B cell (primary cell): ENCODE data around the gene FMNL3. TPM values are rescaled to one million over a fixed set of nuclear protein-coding genes. Genes with fewer than 3 reads are reported as not detected.

Experiments used
- ATAC-seq: fragments of 200-7000 bp; cut with Tn5 transposase; one replicate; pipeline ENCODE4 v1.10.0; 2021; ENCODE audit warnings: low read depth, mild to moderate bottlenecking, moderate number of reproducible peaks, moderate library complexity
- CTCF ChIA-PET: fragments of 350-600 bp; sonication (Branson Sonifier 250); formaldehyde crosslinking; loops from one replicate; lab custom pipeline; 2021; ENCODE audit warnings: antibody characterized with exemption, inconsistent platforms; lab: Charles Lee
- POLR2A ChIA-PET: fragments of 350-600 bp; sonication (Branson Sonifier 250); formaldehyde crosslinking; loops from one replicate; lab custom pipeline; 2021; ENCODE audit warnings: antibody characterized with exemption; lab: Charles Lee
- DNase-seq: peaks from one replicate; pipeline ENCODE4 v3.0.0; 2013
- H2AFZ ChIP-seq: 2 replicates; pipeline ENCODE4 v1.6.1; 2012; ENCODE audit warnings: mild to moderate bottlenecking, low read depth, low read length; ENCODE audit not compliant: insufficient read depth, poor library complexity, severe bottlenecking
- H3K27ac ChIP-seq, 2 donors: 1 replicate in 1 of 2; 2 replicates in 1 of 2; pipeline ENCODE4 v1.5.1; 2012 to 2013; ENCODE audit warnings: low read length in 2 of 2, mild to moderate bottlenecking in 2 of 2, moderate library complexity in 1 of 2
- H3K27me3 ChIP-seq, 4 experiments: fragments of 200-600 bp in 1 of 4; sonication (generic) in 1 of 4; replicated peaks in 1 of 4; 1 replicate in 2 of 4; 2 replicates in 2 of 4; pipeline versions ENCODE4 v1.6.1 to v1.7.0; 2013 to 2016; ENCODE audit warnings: low read length in 3 of 4, mild to moderate bottlenecking in 2 of 4, mixed read lengths in 1 of 4, moderate library complexity in 1 of 4; ENCODE audit not compliant: insufficient read depth in 4 of 4, control insufficient read depth in 3 of 4; ENCODE audit errors: control extremely low read depth in 1 of 4
- H3K36me3 ChIP-seq, 2 experiments: replicated peaks in 1 of 2; 1 replicate in 1 of 2; 2 replicates in 1 of 2; pipeline versions ENCODE4 v1.6.1 to v1.7.1; 2013; ENCODE audit warnings: low read length in 1 of 2; ENCODE audit not compliant: insufficient read depth in 2 of 2, control insufficient read depth in 1 of 2; ENCODE audit errors: control extremely low read depth in 1 of 2, extremely low read depth in 1 of 2
- H3K4me1 ChIP-seq, 2 donors: fragments of 200-600 bp in 1 of 2; sonication (generic) in 1 of 2; 1 replicate in 1 of 2; 2 replicates in 1 of 2; pipeline versions ENCODE4 v1.5.1 to v1.6.1; 2013 to 2017; ENCODE audit warnings: low read length in 2 of 2; ENCODE audit not compliant: control insufficient read depth in 2 of 2, insufficient read depth in 2 of 2
- H3K4me2 ChIP-seq: replicated peaks from 2 replicates; pipeline ENCODE3; 2012; ENCODE audit warnings: mild to moderate bottlenecking, low read depth, low read length; ENCODE audit not compliant: poor library complexity, severe bottlenecking
- H3K4me3 ChIP-seq, 5 experiments: fragments of 200-600 bp in 1 of 5; sonication (generic) in 1 of 5; 1 replicate in 3 of 5; 2 replicates in 2 of 5; pipeline versions ENCODE4 v1.5.1 to v1.7.0; 2011 to 2016; ENCODE audit warnings: low read length in 4 of 5, mild to moderate bottlenecking in 4 of 5, low read depth in 2 of 5, control low read depth in 1 of 5, moderate library complexity in 1 of 5; ENCODE audit not compliant: insufficient read depth in 1 of 5; ENCODE audit errors: control extremely low read depth in 1 of 5, extremely low read depth in 1 of 5
- H3K79me2 ChIP-seq: fragments of 200-600 bp; sonication (generic); one replicate; pipeline ENCODE4 v1.6.0; 2016; ENCODE audit warnings: low read length; ENCODE audit not compliant: control insufficient read depth, insufficient read depth
- H3K9ac ChIP-seq: fragments of 200-600 bp; sonication (generic); 2 replicates; pipeline ENCODE4 v1.6.1; 2017; ENCODE audit warnings: mild to moderate bottlenecking, low read length, moderate library complexity
- H3K9me3 ChIP-seq, 3 donors: one replicate each; pipeline versions ENCODE4 v1.6.1 to v1.7.1; 2013; ENCODE audit warnings: low read length in 2 of 3; ENCODE audit not compliant: control insufficient read depth in 2 of 3, insufficient read depth in 1 of 3; ENCODE audit errors: control extremely low read depth in 1 of 3
- H4K20me1 ChIP-seq: 2 replicates; pipeline ENCODE4 v1.6.0; 2012; ENCODE audit warnings: mild to moderate bottlenecking, low read length; ENCODE audit not compliant: insufficient read depth, control insufficient read depth, poor library complexity, severe bottlenecking
- H3K27ac Mint-ChIP-seq: one replicate; pipeline ENCODE4 v1.8.0; 2021; ENCODE audit warnings: mixed read lengths
- H3K27me3 Mint-ChIP-seq: one replicate; pipeline ENCODE4 v1.8.0; 2021; ENCODE audit warnings: mixed read lengths
- H3K4me1 Mint-ChIP-seq: one replicate; pipeline ENCODE4 v1.8.0; 2021; ENCODE audit warnings: mixed read lengths
- H3K4me3 Mint-ChIP-seq: one replicate; pipeline ENCODE4 v1.8.0; 2021; ENCODE audit warnings: mixed read lengths
- H3K9me3 Mint-ChIP-seq: one replicate; pipeline ENCODE4 v1.8.0; 2022; ENCODE audit warnings: mixed read lengths; ENCODE audit not compliant: insufficient read depth
- EZH2 ChIP-seq: IDR thresholded peaks from 2 replicates; pipeline ENCODE4 v1.6.1; 2012; ENCODE audit warnings: borderline replicate concordance, low read depth, mild to moderate bottlenecking, moderate library complexity, low read length; ENCODE audit not compliant: insufficient read depth, poor library complexity, severe bottlenecking
- WGBS: methylation state at CpG from one replicate; pipeline ENCODE4 v1.1.5; 2013; ENCODE audit warnings: missing lambda C conversion rate; ENCODE audit not compliant: insufficient coverage; 5-methylcytosine and 5-hydroxymethylcytosine counted together
- intact Hi-C: fragments of 100-400 bp; cut with micrococcal nuclease; formaldehyde crosslinking; loops from one replicate; pipeline ENCODE4 v1.10.0; 2022
- polyA plus RNA-seq: library from polyadenylated mRNA; depleted of rRNA; stranded (reverse); fragments of >200 nt; gene quantifications from 2 replicates; pipeline ENCODE4 v1.2.3, GENCODE V29; 2012
- total RNA-seq, 2 donors: library from RNA; stranded (reverse); fragments of 120-200 nt in 1 of 2; gene quantifications; 1 replicate in 1 of 2; 2 replicates in 1 of 2; pipeline versions ENCODE4 v1.2.3 to v1.2.4, GENCODE V29; 2013 to 2022
- TF ChIP-seq, protein P1 (sequence below): fragments of 200-600 bp; IDR thresholded peaks from one replicate; pipeline ENCODE4 v1.8.0; 2022; ENCODE audit warnings: antibody characterized with exemption, mild to moderate bottlenecking

Gene FMNL3
- total and polyA plus RNA-seq, 2 donors (not counting 1 experiment from before 2014, with no cell fraction given) = 19.3 to 69.9 TPM

DNA sequence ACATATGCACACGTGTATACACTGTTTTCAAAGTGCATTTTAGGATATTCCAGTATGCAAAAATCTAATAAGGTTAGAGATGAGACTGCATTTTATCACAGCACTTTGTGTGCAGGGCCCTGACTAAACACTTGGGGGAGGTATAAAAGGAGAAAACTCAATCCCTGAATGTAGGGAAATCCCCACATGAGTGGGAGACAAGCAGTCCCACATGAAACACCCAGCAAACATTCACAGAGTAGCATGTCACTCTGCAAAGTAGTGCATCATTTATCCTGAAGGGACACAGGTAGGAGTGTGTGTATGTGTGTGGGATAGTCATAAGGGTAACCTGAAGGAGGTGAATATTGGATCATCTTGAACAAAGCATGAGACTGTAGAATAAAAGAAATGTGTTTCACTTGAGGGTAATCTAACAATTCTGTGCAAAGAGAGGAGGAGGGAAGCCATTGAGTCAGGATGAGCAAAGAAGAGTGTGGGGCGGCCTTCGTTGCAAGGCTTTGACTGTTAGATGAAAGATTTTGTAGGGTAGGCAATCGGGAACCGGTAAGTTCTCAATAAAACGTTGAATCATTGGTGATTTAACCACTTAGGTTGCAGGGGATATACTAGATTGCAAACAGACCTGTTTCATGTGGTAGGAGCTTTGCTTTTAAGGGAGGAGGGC lies 80.9 kb downstream of the FMNL3 start:
- WGBS = 96% methylated on average over 5 of the region's 6 CpGs
- intact Hi-C loops = no loop called here
- Histone ChIP-seq H3K79me2 (no peaks in the 10 kb centered on the region), H3K4me3 (no peak overlapping the region), H3K27ac (no peak overlapping the region), H3K4me1 (peaks cover 7 to 17% of the 10 kb centered on the region in 2 donors), H3K9ac (no peak overlapping the region), H3K27me3 (no peaks in the 10 kb centered on the region), H2AFZ (no peak overlapping the region), H3K9me3 (no peaks in the 10 kb centered on the region), H4K20me1 (no peaks in the 10 kb centered on the region), H3K4me2 (no peak overlapping the region), H3K36me3 (no peaks in the 10 kb centered on the region)
- H3K4me1 Mint-ChIP-seq = peaks cover 17% of the 10 kb centered on the region
- CTCF ChIA-PET = interaction anchor here (1.4 to 5.4 kb wide), 4 partner anchors 10 to 212 kb away, joined by 5 to 61 read pairs (median 11); no protein-coding TSS in a partner anchor
- DNase-seq = peak; percentile 46
- H3K9me3 Mint-ChIP-seq = no peaks in the 10 kb centered on the region
- POLR2A ChIA-PET = no interaction called here
- ATAC-seq = no peak
- H3K4me3 Mint-ChIP-seq = no peak overlapping the region
- TF ChIP-seq, protein P1, sequence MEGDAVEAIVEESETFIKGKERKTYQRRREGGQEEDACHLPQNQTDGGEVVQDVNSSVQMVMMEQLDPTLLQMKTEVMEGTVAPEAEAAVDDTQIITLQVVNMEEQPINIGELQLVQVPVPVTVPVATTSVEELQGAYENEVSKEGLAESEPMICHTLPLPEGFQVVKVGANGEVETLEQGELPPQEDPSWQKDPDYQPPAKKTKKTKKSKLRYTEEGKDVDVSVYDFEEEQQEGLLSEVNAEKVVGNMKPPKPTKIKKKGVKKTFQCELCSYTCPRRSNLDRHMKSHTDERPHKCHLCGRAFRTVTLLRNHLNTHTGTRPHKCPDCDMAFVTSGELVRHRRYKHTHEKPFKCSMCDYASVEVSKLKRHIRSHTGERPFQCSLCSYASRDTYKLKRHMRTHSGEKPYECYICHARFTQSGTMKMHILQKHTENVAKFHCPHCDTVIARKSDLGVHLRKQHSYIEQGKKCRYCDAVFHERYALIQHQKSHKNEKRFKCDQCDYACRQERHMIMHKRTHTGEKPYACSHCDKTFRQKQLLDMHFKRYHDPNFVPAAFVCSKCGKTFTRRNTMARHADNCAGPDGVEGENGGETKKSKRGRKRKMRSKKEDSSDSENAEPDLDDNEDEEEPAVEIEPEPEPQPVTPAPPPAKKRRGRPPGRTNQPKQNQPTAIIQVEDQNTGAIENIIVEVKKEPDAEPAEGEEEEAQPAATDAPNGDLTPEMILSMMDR = peak; percentile 30
- no peak for TF ChIP-seq EZH2
- H3K27me3 Mint-ChIP-seq = no peaks in the 10 kb centered on the region
- no peak overlapping the region for H3K27ac Mint-ChIP-seq

DNA sequence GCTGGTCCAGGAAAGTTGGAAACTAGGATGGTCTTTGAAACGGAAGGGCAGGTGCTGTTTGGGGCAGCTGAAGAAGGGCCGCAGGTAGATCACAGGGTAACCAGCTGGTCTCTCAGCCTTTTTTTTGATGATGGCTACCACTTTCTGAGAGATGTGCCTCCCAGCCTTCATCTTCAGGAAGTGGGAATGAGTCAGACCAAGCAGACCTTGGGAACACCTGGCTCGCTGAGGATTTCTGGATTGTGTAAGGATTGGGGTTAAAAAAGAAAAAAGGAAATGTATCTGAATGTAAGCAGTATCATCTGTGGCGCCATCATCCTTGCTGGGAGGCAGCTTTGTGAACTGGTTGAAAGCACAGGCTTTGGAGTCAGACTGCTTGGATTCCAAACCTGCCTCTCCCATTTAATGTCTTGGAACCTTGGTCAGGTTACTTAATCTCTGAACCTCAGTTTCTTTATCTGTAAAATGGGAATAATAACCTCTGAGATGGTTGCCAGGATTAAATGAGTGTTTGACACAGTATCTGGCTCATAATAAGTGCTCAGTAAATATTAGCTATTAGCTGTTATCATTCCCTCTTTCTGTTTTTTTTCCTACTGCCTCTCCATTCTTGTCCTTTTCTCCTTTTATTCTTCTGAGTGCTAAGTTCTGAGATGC lies 82.2 kb downstream of the FMNL3 start:
- Histone ChIP-seq H3K9me3 (no peaks in the 10 kb centered on the region), H3K4me2 (no peak overlapping the region), H3K79me2 (no peaks in the 10 kb centered on the region), H2AFZ (no peak overlapping the region), H3K9ac (no peak overlapping the region), H4K20me1 (no peaks in the 10 kb centered on the region), H3K4me3 (no peak overlapping the region), H3K4me1 (peaks cover 11 to 21% of the 10 kb centered on the region in 2 donors), H3K27me3 (no peaks in the 10 kb centered on the region), H3K36me3 (no peaks in the 10 kb centered on the region), H3K27ac (no peak overlapping the region)
- Mint-ChIP-seq H3K9me3 (no peaks in the 10 kb centered on the region), H3K27me3 (no peaks in the 10 kb centered on the region), H3K4me3 (peak overlapping the region; percentile 66), H3K4me1 (peaks cover 19% of the 10 kb centered on the region), H3K27ac (peak overlapping the region; percentile 11)
- TF ChIP-seq, protein P1 = no peak
- TF ChIP-seq EZH2 = no peak
- ATAC-seq (no peak), DNase-seq (peak; percentile 31)
- intact Hi-C loops = loop anchor here (5.0 kb wide), 2 partner anchors 493 to 758 kb away; partner anchors contain the start of genes RND1 and TUBA1B
- CTCF ChIA-PET = interaction anchor here (0.6 to 5.4 kb wide), 7 partner anchors 11 to 216 kb away, joined by 3 to 61 read pairs (median 5); no protein-coding TSS in a partner anchor
- POLR2A ChIA-PET = interaction anchor here (0.6 kb wide), 1 partner anchor 152 kb away, joined by 4 read pairs; no protein-coding TSS in a partner anchor
- 77% methylated on average over 4 of the region's 4 CpGs for WGBS
